Measurements from ENCODE around the gene PCDH9. TPM values are rescaled to one million over a fixed set of nuclear protein-coding genes. Genes with fewer than 3 reads are reported as not detected.

PCDH9 gene
- total and polyA plus RNA-seq, 2 of the 13 experiments (the other 11 are each of a cell fraction or from before 2014, with no cell fraction given): 0.09 TPM; not detected in 1

GRCh38 chr13:66402066-66402465, 828.1 kb downstream of the PCDH9 start:
- H4K20me1 ChIP-seq (ENCODE audit: insufficient read depth, low read length): no peaks in the 10 kb centered on the region
- H3K9me3 ChIP-seq (ENCODE audit: low read length): no peaks in the 10 kb centered on the region
- ChIA-PET POLR2A (no interaction called here), CTCF (ENCODE audit: low intra/inter-chr PET ratio, low total read pairs) (no interaction called here)
- intact Hi-C loops (cut with micrococcal nuclease; ENCODE audit: unreplicated experiment): no loop called here
- H2AFZ ChIP-seq (ENCODE audit: low read length): no peak overlapping the region
- H3K9ac ChIP-seq (ENCODE audit: insufficient read depth, low read depth, low read length): no peak overlapping the region
- H3K4me2 ChIP-seq (ENCODE audit: low read depth, low read length): no peak overlapping the region
- no peak overlapping the region for H3K4me3 ChIP-seq (replicated peaks in 1 of 3; ENCODE audit: insufficient read depth in 1 of 3, low read depth in 2 of 3, low read length in 3 of 3)
- no peaks in the 10 kb centered on the region for H3K27me3 ChIP-seq (ENCODE audit: control insufficient read depth in 1 of 2, insufficient read depth in 2 of 2, low read length in 2 of 2)
- in situ Hi-C loops (cut with HindIII; ENCODE audit: extremely low pct_ligation_motif_present, low pct_unique_long_range_greater_than_20kb): no loop called here
- 0% methylated on average over 1 of the region's 1 CpG for WGBS (ENCODE audit: low lambda C conversion rate)
- no peaks in the 10 kb centered on the region for H3K36me3 ChIP-seq (replicated peaks in 1 of 2; ENCODE audit: control insufficient read depth in 1 of 2, insufficient read depth in 2 of 2, low read length in 2 of 2)
- BruUV-seq (replicated peaks): no TSS peak
- H3K27ac ChIP-seq (ENCODE audit: extremely low read length, insufficient read depth, low read length): no peak overlapping the region
- no peak for FAIRE-seq
- DNase-seq (ENCODE audit: low spot score): no peak
- no peak for ATAC-seq
- no peaks in the 10 kb centered on the region for H3K4me1 ChIP-seq (ENCODE audit: insufficient read depth, low read length)
- H3K79me2 ChIP-seq (ENCODE audit: insufficient read depth, low read length): no peaks in the 10 kb centered on the region
- TF ChIP-seq ZBTB3 (CRISPR knock-in tag; IDR thresholded peaks at IDR 0.05; ENCODE audit: borderline replicate concordance, low read depth): no peak
- no peak for TF ChIP-seq ZNF672 (CRISPR knock-in tag; IDR thresholded peaks at IDR 0.05)
- TF ChIP-seq RAD51 (IDR thresholded peaks at IDR 0.05; ENCODE audit: borderline replicate concordance): no peak
- no peak for TF ChIP-seq SNAPC5 (CRISPR knock-in tag; IDR thresholded peaks at IDR 0.05; ENCODE audit: borderline replicate concordance)
- no peak for TF ChIP-seq ATAD3A (CRISPR knock-in tag; IDR thresholded peaks at IDR 0.05)
- TF ChIP-seq ZNF570 (CRISPR knock-in tag; IDR thresholded peaks at IDR 0.05; ENCODE audit: borderline replicate concordance): no peak
- no peak for TF ChIP-seq PREB (CRISPR knock-in tag; IDR thresholded peaks at IDR 0.05)
- TF ChIP-seq ZMAT3 (CRISPR knock-in tag; conservative IDR thresholded peaks at IDR 0.05): no peak
- TF ChIP-seq ZNF616 (CRISPR knock-in tag; IDR thresholded peaks at IDR 0.05; ENCODE audit: low read depth): no peak
- TF ChIP-seq ZNF784 (CRISPR knock-in tag; IDR thresholded peaks at IDR 0.05; ENCODE audit: borderline replicate concordance): no peak
- TF ChIP-seq PHF5A (CRISPR knock-in tag; IDR thresholded peaks at IDR 0.05; ENCODE audit: low read depth, unreplicated experiment): no peak
- no peak for TF ChIP-seq ZNF124 (CRISPR knock-in tag; IDR thresholded peaks at IDR 0.05)
- no peak for TF ChIP-seq CENPBD1 (CRISPR knock-in tag; IDR thresholded peaks at IDR 0.05; ENCODE audit: borderline replicate concordance, low read depth)
- no peak for TF ChIP-seq KLF9 (CRISPR knock-in tag; IDR thresholded peaks at IDR 0.05; ENCODE audit: low read depth)
- no peak for TF ChIP-seq HNF1A (IDR thresholded peaks at IDR 0.05; ENCODE audit: low read depth)
- TF ChIP-seq HNF1A (CRISPR knock-in tag; IDR thresholded peaks at IDR 0.05; ENCODE audit: borderline replicate concordance): no peak
- TF ChIP-seq SRF (IDR thresholded peaks at IDR 0.05; ENCODE audit: low read depth, low read length): no peak
